ENCODE data around the gene MRRF. TPM values are rescaled to one million over a fixed set of nuclear protein-coding genes. Genes with fewer than 3 reads are reported as not detected.
A peak's percentile ranks its signal among the peaks of the same experiment; 100 is the strongest.

The MRRF gene
- total and polyA plus RNA-seq, 2 of the 4 experiments (the other 2 are of a cell fraction) = 32.1 to 38.0 TPM

DNA sequence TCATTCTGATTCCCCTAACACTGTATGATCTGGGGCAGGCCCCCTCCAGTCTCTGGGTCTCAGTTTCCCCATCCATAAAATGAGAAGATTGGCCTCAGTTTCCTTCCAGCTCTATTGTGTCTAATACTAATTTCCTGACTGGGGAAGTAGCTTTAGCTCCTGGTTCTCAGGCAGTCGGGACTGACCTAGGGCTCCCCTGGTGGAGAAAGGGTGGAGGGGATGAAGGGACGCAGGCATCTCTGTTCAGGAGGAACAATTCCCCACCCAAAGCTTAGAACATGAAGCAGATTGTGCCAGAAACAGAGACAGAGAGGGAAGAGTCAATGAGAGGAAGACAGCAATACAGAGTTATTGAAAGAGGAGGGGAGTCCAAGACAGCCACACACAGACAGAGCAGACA lies 91.9 kb downstream of the MRRF start:
- Histone ChIP-seq H3K9me1 (ENCODE audit: insufficient read depth, low read length) (peaks cover 10% of the 10 kb centered on the region), H2AK9ac (replicated peaks; ENCODE audit: low read depth, low read length, poor library complexity) (no peak overlapping the region), H3K4ac (ENCODE audit: low read depth, low read length) (no peak overlapping the region), H3K9ac (ENCODE audit: low read depth, low read length) (no peak overlapping the region), H3K14ac (replicated peaks; ENCODE audit: low read depth, low read length) (no peak overlapping the region), H2BK120ac (ENCODE audit: low read depth, low read length) (0 out of 2 replicates have a peak overlapping the region, but pooled peaks have one; percentile 2), H4K5ac (ENCODE audit: low read depth, low read length) (no peak overlapping the region), H3K27ac (ENCODE audit: insufficient read depth, low read length) (no peak overlapping the region), H2AK5ac (ENCODE audit: low read depth, low read length) (peak overlapping the region; percentile 33; the same call in 1 of the 2 replicates), H3K4me3 (ENCODE audit: insufficient read depth, low read depth, low read length) (no peak overlapping the region), H3K36me3 (ENCODE audit: control insufficient read depth, insufficient read depth, low read length) (no peaks in the 10 kb centered on the region), H2BK15ac (ENCODE audit: low read depth, low read length) (0 out of 3 replicates have a peak overlapping the region, but pooled peaks have one; percentile 45), H3K4me1 (ENCODE audit: control insufficient read depth, insufficient read depth, low read length) (peaks cover 12% of the 10 kb centered on the region), H4K8ac (ENCODE audit: low read depth in 2 of 2, low read length in 2 of 2) (no peak overlapping the region), H3K27me3 (ENCODE audit: control insufficient read depth, insufficient read depth, low read length) (no peaks in the 10 kb centered on the region), H2AFZ (replicated peaks; ENCODE audit: low read length, poor library complexity) (no peak overlapping the region), H4K91ac (ENCODE audit: insufficient read depth, low read depth, low read length) (no peak overlapping the region), H3K18ac (ENCODE audit: low read depth, low read length) (no peak overlapping the region), H2BK20ac (ENCODE audit: low read depth, low read length) (no peak overlapping the region), H3K23ac (ENCODE audit: low read depth, low read length) (no peak overlapping the region), H3K56ac (ENCODE audit: extremely low read depth, insufficient read depth, low read length) (no peak overlapping the region), H3K9me3 (ENCODE audit: control insufficient read depth, insufficient read depth, low read length) (no peaks in the 10 kb centered on the region), H3K79me1 (ENCODE audit: low read depth in 1 of 2, low read length in 2 of 2) (no peaks in the 10 kb centered on the region), H3K4me2 (ENCODE audit: low read depth, low read length) (no peak overlapping the region), H4K20me1 (ENCODE audit: insufficient read depth, low read length) (no peaks in the 10 kb centered on the region), H2BK5ac (ENCODE audit: low read depth, low read length, poor library complexity, severe bottlenecking) (no peak overlapping the region)
- TF ChIP-seq, protein P1, sequence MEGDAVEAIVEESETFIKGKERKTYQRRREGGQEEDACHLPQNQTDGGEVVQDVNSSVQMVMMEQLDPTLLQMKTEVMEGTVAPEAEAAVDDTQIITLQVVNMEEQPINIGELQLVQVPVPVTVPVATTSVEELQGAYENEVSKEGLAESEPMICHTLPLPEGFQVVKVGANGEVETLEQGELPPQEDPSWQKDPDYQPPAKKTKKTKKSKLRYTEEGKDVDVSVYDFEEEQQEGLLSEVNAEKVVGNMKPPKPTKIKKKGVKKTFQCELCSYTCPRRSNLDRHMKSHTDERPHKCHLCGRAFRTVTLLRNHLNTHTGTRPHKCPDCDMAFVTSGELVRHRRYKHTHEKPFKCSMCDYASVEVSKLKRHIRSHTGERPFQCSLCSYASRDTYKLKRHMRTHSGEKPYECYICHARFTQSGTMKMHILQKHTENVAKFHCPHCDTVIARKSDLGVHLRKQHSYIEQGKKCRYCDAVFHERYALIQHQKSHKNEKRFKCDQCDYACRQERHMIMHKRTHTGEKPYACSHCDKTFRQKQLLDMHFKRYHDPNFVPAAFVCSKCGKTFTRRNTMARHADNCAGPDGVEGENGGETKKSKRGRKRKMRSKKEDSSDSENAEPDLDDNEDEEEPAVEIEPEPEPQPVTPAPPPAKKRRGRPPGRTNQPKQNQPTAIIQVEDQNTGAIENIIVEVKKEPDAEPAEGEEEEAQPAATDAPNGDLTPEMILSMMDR (conservative IDR thresholded peaks at IDR 0.05; ENCODE audit: low read depth, low read length) = peak; percentile 23; the same call in 1 of the 2 replicates
- no peak for TF ChIP-seq CEBPB (IDR thresholded peaks at IDR 0.05; ENCODE audit: low read depth, low read length)
- BruUV-seq (replicated peaks) = no TSS peak
- ATAC-seq (ENCODE audit: low read depth) (0 out of 2 replicates have a peak, but pooled peaks have one; percentile 38), DNase-seq (no peak)
- dilution Hi-C loops (cut with HindIII; ENCODE audit: low sequenced_read_pairs, unreplicated experiment) = no loop called here
- in situ Hi-C loops (cut with MboI; ENCODE audit: low sequenced_read_pairs) = loop anchor here (10.0 kb wide), 1 partner anchor 262 kb away; the partner anchor contains the start of gene TTLL11
- POLR2A ChIA-PET (ENCODE audit: unreplicated experiment) = no interaction called here
- CTCF ChIA-PET = interaction anchor here (1.0 kb wide), 1 partner anchor 257 kb away, joined by 3 read pairs; no protein-coding TSS in a partner anchor
- intact Hi-C loops (cut with micrococcal nuclease) = no loop called here
- no CpG with 5 or more reads among the region's 2 CpGs for WGBS, 2 experiments (ENCODE audit: extremely low coverage in 2 of 2, insufficient read length in 1 of 2)

Data from IMR-90 (cell line).